ENCODE measurements around the gene SYTL3. TPM values are rescaled to one million over a fixed set of nuclear protein-coding genes. Genes with fewer than 3 reads are reported as not detected.

The SYTL3 gene
- total RNA-seq, 1 experiment from 2014 or later = 0.09 TPM

- Histone ChIP-seq H3K79me1 (ENCODE audit: insufficient read depth, low read depth, low read length, poor library complexity, severe bottlenecking) (no peaks in the 10 kb centered on the region), H3K56ac (ENCODE audit: insufficient read length, low read depth, low read length) (no peak overlapping the region), H4K20me1 (ENCODE audit: control insufficient read depth, insufficient read depth, insufficient read length) (no peaks in the 10 kb centered on the region), H4K5ac (ENCODE audit: insufficient read length, low read depth, low read length) (no peak overlapping the region), H3K4me1 (ENCODE audit: insufficient read depth, low read length) (no peaks in the 10 kb centered on the region), H3K18ac (ENCODE audit: insufficient read length, low read depth, low read length) (no peak overlapping the region), H3T11ph (ENCODE audit: low read length) (no peak overlapping the region), H2AFZ (ENCODE audit: low read length) (no peak overlapping the region), H2BK15ac (ENCODE audit: low read depth, low read length) (no peak overlapping the region), H2BK12ac (ENCODE audit: insufficient read length, low read depth, low read length) (no peak overlapping the region), H2BK20ac (ENCODE audit: low read depth, low read length, poor library complexity, severe bottlenecking) (no peak overlapping the region), H3K4me2 (ENCODE audit: insufficient read depth, insufficient read length, low read length) (no peak overlapping the region), H3K9ac (ENCODE audit: extremely low read depth, insufficient read length, low read length) (no peak overlapping the region), H4K8ac (replicated peaks; ENCODE audit: insufficient read length, low read depth, low read length) (no peak overlapping the region), H3K27ac (ENCODE audit: insufficient read length, low read depth, low read length) (no peak overlapping the region), H3K79me2 (ENCODE audit: insufficient read depth, low read length) (no peaks in the 10 kb centered on the region), H2AK5ac (ENCODE audit: insufficient read length, low read length) (no peak overlapping the region), H4K91ac (ENCODE audit: insufficient read length, low read depth, low read length) (no peak overlapping the region), H3K23me2 (ENCODE audit: insufficient read length, low read depth, low read length, poor library complexity, severe bottlenecking) (no peaks in the 10 kb centered on the region), H3K4ac (ENCODE audit: low read depth, low read length) (no peak overlapping the region), H3K9me3 (ENCODE audit: control insufficient read depth, low read depth, low read length) (no peaks in the 10 kb centered on the region), H3K14ac (ENCODE audit: insufficient read depth, low read length) (no peak overlapping the region), H3K27me3 (ENCODE audit: insufficient read depth, low read length) (no peaks in the 10 kb centered on the region), H3K23ac (ENCODE audit: insufficient read length, low read depth, low read length) (no peak overlapping the region), H2BK120ac (ENCODE audit: low read depth, low read length, poor library complexity, severe bottlenecking) (no peak overlapping the region), H2BK5ac (ENCODE audit: insufficient read length, low read length) (no peak overlapping the region)
- no peak overlapping the region for H3K4me3 Mint-ChIP-seq
- H3K4me1 Mint-ChIP-seq = peaks cover 10 to 11% of the 10 kb centered on the region in 2 experiments
- no peak overlapping the region for H3K27ac Mint-ChIP-seq
- H3K27me3 Mint-ChIP-seq (ENCODE audit: low read depth) = no peaks in the 10 kb centered on the region
- H3K36me3 Mint-ChIP-seq (ENCODE audit: insufficient read depth in 1 of 3, low read depth in 3 of 3) = no peaks in the 10 kb centered on the region
- DNase-seq = no peak
- no peaks in the 10 kb centered on the region for H3K9me3 Mint-ChIP-seq
- no peak for TF ChIP-seq CTCF (conservative IDR thresholded peaks at IDR 0.05)
- WGBS (ENCODE audit: extremely low coverage, insufficient read length, low lambda C conversion rate) = no CpG with 5 or more reads among the region's 8 CpGs
Measured at GRCh38 chr6:158714706-158715105, 64.9 kb downstream of the SYTL3 start.

All from H9 (cell line).